IPS-NIHi7 (cell line): ENCODE measurements around the gene CDCA4.

Experiments used
- DNase-seq: peaks from one replicate; pipeline ENCODE4 v3.0.0; 2012; ENCODE audit warnings: mixed read lengths; ENCODE audit errors: extremely low spot score

The CDCA4 gene

DNA sequence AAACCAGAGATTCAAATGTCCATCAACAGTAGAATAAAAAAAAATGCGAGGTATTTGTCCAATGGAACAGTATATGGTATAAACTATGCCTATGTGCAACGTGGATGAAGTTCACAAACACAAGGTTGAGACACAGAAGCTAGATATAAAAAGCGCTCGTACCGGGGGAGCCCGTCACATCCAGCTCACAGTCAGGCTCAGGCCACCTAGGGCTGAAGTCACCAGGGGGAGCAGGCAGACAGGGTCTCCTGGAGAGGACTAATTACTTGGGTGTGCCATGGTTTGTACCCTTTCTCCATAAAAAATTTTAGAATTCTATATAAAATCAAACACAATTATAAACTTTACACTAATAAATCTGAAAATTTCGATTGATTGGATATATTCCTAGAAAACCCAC is 56.3 kb downstream of the CDCA4 start:
- no peak for DNase-seq
